ENCODE results near the gene MRPL53.
"Not testable (repeated sequence)": the region's sequence is repeated elsewhere in the genome, so short reads cannot be mapped to it uniquely, and the experiment has no call there.

MRPL53 gene

GRCh38 chr2:74502147-74502719, 29.8 kb upstream of the MRPL53 start:
- no peak for DNase-seq (ENCODE audit: low spot score)

- no peak for DNase-seq (ENCODE audit: low spot score)
These were observed 29.0 kb upstream of the MRPL53 start for GRCh38 chr2:74501335-74502071.

- DNase-seq (ENCODE audit: low spot score): no peak
These were observed 28.1 kb upstream of the MRPL53 start for GRCh38 chr2:74500578-74500946.

GRCh38 chr2:74499940-74500577, 27.6 kb upstream of the MRPL53 start:
- no peak for DNase-seq (ENCODE audit: low spot score)

- DNase-seq (ENCODE audit: low spot score): no peak
These were observed 26.9 kb upstream of the MRPL53 start, which contains the start of gene LBX2 for GRCh38 chr2:74499267-74499939. Gene LBX2 (minus strand): TSS chr2:74499603. CDS start chr2:74499537, 66 bp downstream.

GRCh38 chr2:74498500-74499266, 26.2 kb upstream of the MRPL53 start:
- DNase-seq (ENCODE audit: low spot score): no peak

GRCh38 chr2:74497777-74498499, 25.5 kb upstream of the MRPL53 start:
- DNase-seq (ENCODE audit: low spot score): no peak

GRCh38 chr2:74496997-74497776, 24.7 kb upstream of the MRPL53 start:
- DNase-seq (ENCODE audit: low spot score): no peak

- no peak for DNase-seq (ENCODE audit: low spot score)
These were observed 23.0 kb upstream of the MRPL53 start for GRCh38 chr2:74495440-74495839.

- DNase-seq (ENCODE audit: low spot score): no peak
These were observed 21.1 kb upstream of the MRPL53 start for GRCh38 chr2:74493546-74493945.

GRCh38 chr2:74491648-74492544, 19.4 kb upstream of the MRPL53 start:
- no peak for DNase-seq (ENCODE audit: low spot score)

GRCh38 chr2:74489906-74490305, 17.4 kb upstream of the MRPL53 start:
- no peak for DNase-seq (ENCODE audit: low spot score)

- DNase-seq (ENCODE audit: low spot score): no peak
These were observed 16.4 kb upstream of the MRPL53 start for GRCh38 chr2:74488643-74489481.

GRCh38 chr2:74486141-74486540, 13.7 kb upstream of the MRPL53 start:
- no peak for DNase-seq (ENCODE audit: low spot score)

- DNase-seq (ENCODE audit: low spot score): not testable (repeated sequence)
These were observed 11.2 kb upstream of the MRPL53 start for GRCh38 chr2:74483675-74484164.

GRCh38 chr2:74482801-74483674, 10.6 kb upstream of the MRPL53 start, which contains the start of the genes CCDC142 and TTC31:
Gene CCDC142 (minus strand): TSS chr2:74482998. CDS start chr2:74482837, 161 bp downstream.
Gene TTC31 (plus strand): TSS chr2:74483081. CDS start chr2:74483096, 15 bp downstream.
- peak; percentile 97 for DNase-seq (ENCODE audit: low spot score)

All from hematopoietic multipotent progenitor cell treated with erythropoietin and hydrocortisone succinate and interleukin-3 and kit ligand, for 17 days (in vitro differentiated cells).